ENCODE data around the gene ELMO1. TPM values are rescaled to one million over a fixed set of nuclear protein-coding genes. Genes with fewer than 3 reads are reported as not detected.

The ELMO1 gene
- total and polyA plus RNA-seq, 2 of the 13 experiments (the other 11 are each of a cell fraction or from before 2014, with no cell fraction given) = 0.11 to 0.17 TPM

GRCh38 chr7:37198041-37198905 lies 250.4 kb downstream of the ELMO1 start (continued):
- TF ChIP-seq LRRFIP1 (CRISPR knock-in tag; conservative IDR thresholded peaks at IDR 0.05) (no peak), ZNF639 (CRISPR knock-in tag; conservative IDR thresholded peaks at IDR 0.05) (no peak), SMAD9 (CRISPR knock-in tag; IDR thresholded peaks at IDR 0.05) (no peak), GABPA (IDR thresholded peaks at IDR 0.05; ENCODE audit: low read depth, low read length) (no peak), GABPA (CRISPR knock-in tag; IDR thresholded peaks at IDR 0.05; ENCODE audit: low read depth) (no peak), SNAPC2 (CRISPR knock-in tag; IDR thresholded peaks at IDR 0.05) (no peak), NFE2 (CRISPR knock-in tag; IDR thresholded peaks at IDR 0.05) (no peak), PHF5A (CRISPR knock-in tag; IDR thresholded peaks at IDR 0.05; ENCODE audit: low read depth, unreplicated experiment) (no peak), ATF7-NPFF (CRISPR knock-in tag; IDR thresholded peaks at IDR 0.05; ENCODE audit: low read depth) (no peak), ATF6 (CRISPR knock-in tag; conservative IDR thresholded peaks at IDR 0.05) (no peak), ETS1 (CRISPR knock-in tag; IDR thresholded peaks at IDR 0.05) (no peak), ZNF331 (CRISPR knock-in tag; IDR thresholded peaks at IDR 0.05) (no peak), ZNF367 (CRISPR knock-in tag; IDR thresholded peaks at IDR 0.05; ENCODE audit: borderline replicate concordance) (no peak), ZNF7 (CRISPR knock-in tag; IDR thresholded peaks at IDR 0.05) (peak; percentile 20; the same call in 1 of the 2 replicates), KDM3A (CRISPR knock-in tag; IDR thresholded peaks at IDR 0.05; ENCODE audit: low read depth) (no peak), WIZ (CRISPR knock-in tag; IDR thresholded peaks at IDR 0.05) (no peak), U2AF2 (IDR thresholded peaks at IDR 0.05; ENCODE audit: low read depth, low read length) (no peak), ZNF850 (CRISPR knock-in tag; conservative IDR thresholded peaks at IDR 0.05) (no peak), LCORL (IDR thresholded peaks at IDR 0.05) (peak; percentile 62; the same call in 1 of the 2 replicates), LCORL (CRISPR knock-in tag; IDR thresholded peaks at IDR 0.05) (no peak)

All from HepG2 (cell line).